GM12891 (cell line): ENCODE results near the gene ENOX1.

ENCODE experiments used
- PAX5 ChIP-seq: IDR thresholded peaks from 2 replicates; pipeline ENCODE4 v1.6.1; 2011; ENCODE audit warnings: low read length, moderate library complexity, mild to moderate bottlenecking; ENCODE audit not compliant: insufficient read depth, severe bottlenecking
- POLR2A ChIP-seq: IDR thresholded peaks from 2 replicates; pipeline ENCODE4 v1.6.1; 2011; ENCODE audit warnings: low read depth, low read length, control low read depth
- POLR2AphosphoS5 ChIP-seq: IDR thresholded peaks from 2 replicates; pipeline ENCODE4 v1.6.1; 2011; ENCODE audit warnings: low read depth, low read length, control low read depth

DNA sequence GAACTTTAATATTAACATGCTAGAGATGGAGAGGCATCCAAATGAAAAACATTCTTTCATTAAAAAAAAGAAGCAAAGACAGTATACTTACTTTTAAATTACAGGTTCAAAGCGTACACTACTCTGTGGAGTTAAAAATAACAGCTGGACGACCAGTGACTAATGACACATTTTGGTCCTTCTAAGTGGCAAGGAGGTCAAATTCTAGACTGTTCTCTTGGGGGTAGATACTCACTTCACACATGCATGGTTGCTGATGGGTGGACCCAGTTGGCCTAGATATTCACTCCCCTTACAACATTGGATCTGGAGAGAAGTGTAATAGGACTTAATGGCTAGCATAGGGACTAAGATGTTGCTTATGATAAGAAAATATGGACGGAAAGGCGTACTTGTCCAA lies 461.1 kb downstream of the ENOX1 start:
- TF ChIP-seq PAX5 (no peak), POLR2AphosphoS5 (no peak), POLR2A (no peak)
